ENCODE results near the gene CHMP3.
"Not testable (repeated sequence)": the region's sequence is repeated elsewhere in the genome, so short reads cannot be mapped to it uniquely, and the experiment has no call there.

The CHMP3 gene

DNA sequence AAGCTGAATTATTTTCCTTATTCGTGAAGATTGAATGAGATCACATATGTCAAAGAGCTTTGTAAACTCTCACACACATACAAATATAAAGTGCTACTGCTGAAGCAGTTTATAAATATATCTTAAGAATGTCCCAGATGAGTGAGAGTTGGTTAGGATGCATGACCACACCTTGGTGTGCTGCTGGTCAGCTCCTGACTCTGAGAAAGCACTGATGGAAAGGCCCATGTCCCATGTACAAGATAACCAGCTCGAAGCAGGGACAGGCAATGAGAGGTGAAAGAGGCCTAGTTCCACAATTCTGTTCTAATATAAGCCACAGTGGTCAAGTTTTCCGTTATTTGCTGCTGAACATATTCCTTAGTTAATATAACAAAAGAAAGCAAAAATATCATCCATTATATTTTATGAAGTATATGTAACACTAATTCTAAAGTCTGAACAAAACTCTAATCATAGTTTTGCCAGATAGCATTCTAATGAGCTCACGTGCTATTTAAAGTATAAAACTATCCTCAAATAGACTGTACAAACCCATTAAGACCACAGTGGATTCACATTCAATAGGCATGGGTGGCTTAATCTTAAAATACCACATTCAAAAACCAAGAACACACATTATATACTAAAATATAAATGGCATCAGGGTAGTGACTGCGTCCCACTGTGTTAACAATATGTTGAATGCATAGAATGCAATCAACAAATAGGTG is 49.1 kb downstream of the CHMP3 start:
- H3K9me3 ChIP-seq (ENCODE audit: low read length): no peaks in the 10 kb centered on the region
- H3K36me3 ChIP-seq (ENCODE audit: insufficient read depth, low read length): peaks cover 11% of the 10 kb centered on the region

DNA sequence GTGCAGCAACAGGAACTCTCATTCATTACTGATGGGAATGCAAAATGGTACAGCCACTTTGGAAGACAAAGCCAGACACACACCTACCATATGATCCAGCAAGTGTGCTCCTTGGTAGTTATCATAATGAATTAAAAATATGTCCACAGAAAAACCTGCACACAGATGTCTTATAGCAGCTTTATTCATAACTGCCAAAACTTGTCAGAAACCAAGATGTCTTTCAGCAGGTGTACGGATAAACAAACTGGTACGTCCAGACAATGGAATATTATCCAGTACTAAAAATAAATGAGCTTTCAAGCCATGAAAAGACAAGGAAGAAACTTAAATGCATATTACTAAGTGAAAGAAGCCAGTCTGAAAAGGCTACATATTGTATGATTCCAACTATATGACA is 50.4 kb downstream of the CHMP3 start:
- H3K4me1 ChIP-seq (ENCODE audit: insufficient read depth, low read length): no peaks in the 10 kb centered on the region
- no peak overlapping the region for H2AFZ ChIP-seq (ENCODE audit: low read depth, low read length)
- no peaks in the 10 kb centered on the region for H3K9me3 ChIP-seq (ENCODE audit: low read length)
- no peaks in the 10 kb centered on the region for H3K27me3 ChIP-seq (ENCODE audit: insufficient read depth, low read length)
- no peak overlapping the region for H3K4me3 ChIP-seq (ENCODE audit: low read length)
- H3K36me3 ChIP-seq (ENCODE audit: insufficient read depth, low read length): peaks cover 23% of the 10 kb centered on the region

More for the DNA sequence above, 49.1 kb downstream of the CHMP3 start:
- no peaks in the 10 kb centered on the region for H3K4me1 ChIP-seq (ENCODE audit: insufficient read depth, low read length)
- no peak overlapping the region for H3K4me3 ChIP-seq (ENCODE audit: low read length)
- H2AFZ ChIP-seq (ENCODE audit: low read depth, low read length): no peak overlapping the region
- no peaks in the 10 kb centered on the region for H3K27me3 ChIP-seq (ENCODE audit: insufficient read depth, low read length)

DNA sequence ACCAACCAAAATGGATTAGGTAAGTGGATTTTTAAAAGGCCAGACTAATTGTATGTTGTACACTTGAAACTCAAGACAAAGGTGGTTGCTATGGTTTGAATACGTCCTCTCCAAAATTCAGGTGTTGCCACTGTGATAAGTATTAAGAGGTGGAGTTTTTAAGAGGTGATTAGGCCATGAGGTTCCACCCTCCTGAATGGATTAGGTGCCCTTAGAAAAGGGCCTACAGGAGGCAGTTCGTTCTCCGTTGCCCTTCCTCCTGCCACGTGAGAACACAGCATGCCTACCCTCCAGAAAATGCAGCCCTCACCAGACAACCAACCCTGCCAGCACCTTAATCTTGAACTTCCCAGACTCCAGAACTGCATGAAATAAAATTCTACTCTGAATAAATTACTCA is 51.2 kb downstream of the CHMP3 start:
- no peaks in the 10 kb centered on the region for H3K27me3 ChIP-seq (ENCODE audit: insufficient read depth, low read length)
- no peak overlapping the region for H2AFZ ChIP-seq (ENCODE audit: low read depth, low read length)
- H3K4me3 ChIP-seq (ENCODE audit: low read length): no peak overlapping the region
- no peaks in the 10 kb centered on the region for H3K4me1 ChIP-seq (ENCODE audit: insufficient read depth, low read length)
- H3K36me3 ChIP-seq (ENCODE audit: insufficient read depth, low read length): peaks cover 30% of the 10 kb centered on the region
- no peaks in the 10 kb centered on the region for H3K9me3 ChIP-seq (ENCODE audit: low read length)

DNA sequence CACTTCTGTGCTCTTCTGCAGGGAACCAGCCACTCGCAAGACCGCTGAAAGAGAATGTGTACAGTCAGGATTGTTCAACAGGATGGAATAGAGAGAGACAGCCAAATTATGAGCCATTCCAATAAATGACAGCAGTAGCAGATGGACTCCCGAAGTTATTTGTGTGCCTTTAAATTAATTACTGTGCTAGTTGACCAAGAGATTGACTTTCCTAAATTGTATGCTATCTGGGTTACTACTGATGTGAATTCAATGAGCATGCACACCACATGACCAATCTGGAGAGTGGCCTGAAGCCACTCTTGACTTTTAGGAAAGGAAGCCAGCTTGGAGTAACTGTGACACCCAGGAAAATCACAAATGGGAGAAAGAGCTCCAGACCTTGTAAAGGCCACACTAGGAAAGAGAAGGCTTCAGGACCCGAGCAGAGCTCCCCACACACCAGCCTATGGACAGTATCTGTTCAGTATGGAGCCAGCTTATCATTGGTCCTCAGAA is 52.8 kb downstream of the CHMP3 start:
- no peaks in the 10 kb centered on the region for H3K4me1 ChIP-seq (ENCODE audit: insufficient read depth, low read length)
- no peak overlapping the region for H2AFZ ChIP-seq (ENCODE audit: low read depth, low read length)
- peaks cover 34% of the 10 kb centered on the region for H3K36me3 ChIP-seq (ENCODE audit: insufficient read depth, low read length)
- H3K9me3 ChIP-seq (ENCODE audit: low read length): no peaks in the 10 kb centered on the region
- no peaks in the 10 kb centered on the region for H3K27me3 ChIP-seq (ENCODE audit: insufficient read depth, low read length)
- no peak overlapping the region for H3K4me3 ChIP-seq (ENCODE audit: low read length)

DNA sequence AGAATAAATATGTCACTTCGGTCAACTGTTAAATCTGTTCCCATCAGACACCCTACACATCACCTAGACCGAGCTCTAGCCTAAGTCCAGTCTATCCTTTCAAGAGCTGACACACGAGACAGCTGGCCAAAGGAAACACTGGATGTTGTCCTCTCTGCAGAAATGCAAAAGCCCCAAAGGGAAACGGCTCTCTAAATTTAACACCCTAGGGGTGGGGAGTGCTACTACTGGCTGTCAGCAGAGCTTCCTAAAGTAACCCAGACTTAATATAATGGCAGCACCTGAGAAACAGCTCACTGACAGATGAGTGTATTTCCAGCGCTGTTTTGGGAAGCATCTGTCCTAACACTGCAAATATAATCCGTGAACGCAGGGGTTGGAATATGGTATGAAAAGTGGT is 55.6 kb downstream of the CHMP3 start:
- no peak overlapping the region for H3K4me3 ChIP-seq (ENCODE audit: low read length)
- no peaks in the 10 kb centered on the region for H3K9me3 ChIP-seq (ENCODE audit: low read length)
- H3K27me3 ChIP-seq (ENCODE audit: insufficient read depth, low read length): no peaks in the 10 kb centered on the region
- no peak overlapping the region for H2AFZ ChIP-seq (ENCODE audit: low read depth, low read length)
- H3K36me3 ChIP-seq (ENCODE audit: insufficient read depth, low read length): peaks cover 51% of the 10 kb centered on the region
- no peaks in the 10 kb centered on the region for H3K4me1 ChIP-seq (ENCODE audit: insufficient read depth, low read length)

DNA sequence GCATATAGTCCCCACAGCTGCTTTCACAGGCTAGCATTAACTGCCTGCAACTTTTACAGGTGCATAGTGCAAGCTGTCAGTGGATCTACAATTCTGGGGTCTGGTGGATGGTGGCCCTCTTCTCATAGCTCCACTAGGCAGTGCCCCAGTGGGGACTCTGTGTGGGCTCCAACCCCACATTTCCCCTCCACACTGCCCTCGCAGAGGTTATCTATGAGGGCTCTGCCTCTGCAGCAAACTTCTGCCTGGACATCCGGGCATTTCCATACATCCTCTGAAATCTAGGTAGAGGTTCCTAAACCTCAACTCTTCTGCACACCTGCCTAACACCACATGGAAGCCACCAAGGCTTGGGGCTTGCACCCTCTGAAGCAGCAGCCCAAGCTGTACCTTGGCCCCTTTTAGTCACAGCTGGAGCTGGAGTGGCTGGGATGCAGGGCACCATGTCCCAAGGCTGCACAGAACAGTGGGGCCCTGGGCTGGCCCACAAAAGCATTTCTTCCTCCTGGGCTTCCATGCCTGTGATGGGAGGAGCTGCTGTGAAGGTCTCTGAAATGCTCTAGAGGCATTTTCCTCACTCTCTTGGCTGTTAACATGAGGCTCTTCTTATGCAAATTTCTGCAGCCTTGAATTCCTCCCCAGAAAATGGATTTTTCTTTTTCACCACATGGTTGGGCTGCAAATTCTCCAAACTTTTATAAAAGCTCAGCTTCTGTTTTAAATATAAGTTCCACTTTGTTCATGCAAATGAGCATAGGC is 62.7 kb downstream of the CHMP3 start:
- no peaks in the 10 kb centered on the region for H3K27me3 ChIP-seq (ENCODE audit: insufficient read depth, low read length)
- peaks cover 72% of the 10 kb centered on the region for H3K36me3 ChIP-seq (ENCODE audit: insufficient read depth, low read length)
- H2AFZ ChIP-seq (ENCODE audit: low read depth, low read length): no peak overlapping the region
- H3K4me3 ChIP-seq (ENCODE audit: low read length): no peak overlapping the region
- H3K9me3 ChIP-seq (ENCODE audit: low read length): peaks cover 26% of the 10 kb centered on the region
- no peaks in the 10 kb centered on the region for H3K4me1 ChIP-seq (ENCODE audit: insufficient read depth, low read length)

DNA sequence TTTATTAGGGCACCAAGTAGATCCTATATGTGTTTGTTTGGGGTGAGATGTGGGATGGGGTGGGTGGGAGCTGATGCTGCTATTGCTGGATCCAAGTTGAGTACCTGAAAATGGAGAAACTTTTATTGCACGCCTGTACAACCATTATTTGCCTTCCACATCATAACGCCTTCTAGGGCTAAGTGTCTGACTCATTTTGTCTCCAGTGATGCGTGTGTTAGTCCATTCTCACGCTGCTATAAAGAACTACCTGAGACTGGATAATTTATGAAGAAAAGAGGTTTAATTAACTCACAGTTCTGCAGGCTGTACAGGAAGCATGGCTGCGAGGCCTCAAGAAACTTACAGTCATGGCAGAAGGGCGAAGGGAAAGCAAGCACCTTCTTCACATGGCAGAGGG is 63.9 kb downstream of the CHMP3 start:
- Histone ChIP-seq H2AFZ (ENCODE audit: low read depth, low read length) (no peak overlapping the region), H3K36me3 (ENCODE audit: insufficient read depth, low read length) (peaks cover 73% of the 10 kb centered on the region), H3K27me3 (ENCODE audit: insufficient read depth, low read length) (no peaks in the 10 kb centered on the region), H3K4me3 (ENCODE audit: low read length) (no peak overlapping the region), H3K9me3 (ENCODE audit: low read length) (peaks cover 26% of the 10 kb centered on the region), H3K4me1 (ENCODE audit: insufficient read depth, low read length) (no peaks in the 10 kb centered on the region)

DNA sequence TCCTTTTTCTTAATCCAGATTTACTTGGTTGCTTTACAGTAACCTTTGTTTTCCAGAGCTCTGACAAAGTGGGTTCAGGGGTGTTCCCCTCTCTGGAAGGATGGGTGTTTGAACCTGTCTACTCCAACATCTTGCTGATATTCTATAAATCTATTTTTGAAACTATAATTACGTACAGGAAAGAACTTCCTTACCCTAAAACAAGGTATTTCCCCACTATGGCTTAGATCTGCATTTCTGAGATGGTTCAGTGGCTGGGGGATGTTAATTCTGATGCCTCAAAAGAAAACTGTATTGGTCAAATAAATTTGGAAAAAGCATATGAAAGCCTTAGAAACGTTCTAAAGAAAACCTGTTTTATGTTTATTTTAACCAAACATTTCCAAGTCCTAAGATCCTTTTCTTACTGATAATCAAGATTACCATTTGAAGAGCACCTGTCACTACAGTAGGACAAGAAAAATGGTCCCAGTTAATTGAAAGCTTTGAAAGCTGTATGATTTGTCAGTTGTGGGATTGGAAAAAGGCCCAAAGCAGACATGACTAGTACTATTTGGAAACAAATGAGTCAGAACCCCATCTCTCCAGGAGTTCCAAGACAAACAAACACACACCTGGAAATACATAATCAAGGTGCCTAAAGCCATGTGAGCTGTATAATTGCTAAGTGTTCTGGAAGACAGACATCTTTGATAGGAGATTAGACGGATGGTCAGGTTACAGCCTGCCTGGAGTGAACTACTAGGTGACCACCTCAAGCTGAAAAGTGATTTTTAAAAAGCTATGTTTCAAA is 64.6 kb downstream of the CHMP3 start:
- Histone ChIP-seq H3K4me1 (ENCODE audit: insufficient read depth, low read length) (no peaks in the 10 kb centered on the region), H3K36me3 (ENCODE audit: insufficient read depth, low read length) (peaks cover 77% of the 10 kb centered on the region), H3K4me3 (ENCODE audit: low read length) (no peak overlapping the region), H3K9me3 (ENCODE audit: low read length) (peaks cover 26% of the 10 kb centered on the region), H2AFZ (ENCODE audit: low read depth, low read length) (no peak overlapping the region), H3K27me3 (ENCODE audit: insufficient read depth, low read length) (no peaks in the 10 kb centered on the region)

DNA sequence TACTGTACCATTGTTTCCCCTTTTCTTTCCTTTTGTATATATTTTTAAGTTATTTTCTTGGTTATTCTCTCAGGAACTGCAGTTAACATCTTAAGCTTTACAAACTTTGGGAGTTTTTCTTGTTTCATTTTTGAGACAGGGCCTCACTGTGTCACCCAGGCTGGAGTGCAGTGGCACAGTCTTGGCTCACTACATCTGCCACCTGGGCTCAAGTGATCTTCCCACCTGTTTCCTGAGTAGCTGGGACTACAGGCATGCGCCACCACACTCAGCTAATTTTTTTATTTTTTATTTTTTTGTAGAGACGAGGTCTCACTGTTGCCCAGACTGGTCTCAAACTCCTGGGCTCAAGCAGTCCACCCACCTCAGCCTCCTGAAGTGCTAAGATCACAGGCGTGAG is 66.9 kb downstream of the CHMP3 start:
- H3K4me1 ChIP-seq (ENCODE audit: insufficient read depth, low read length); H3K27me3 ChIP-seq (ENCODE audit: insufficient read depth, low read length); H2AFZ ChIP-seq (ENCODE audit: low read depth, low read length); H3K4me3 ChIP-seq (ENCODE audit: low read length): not testable (repeated sequence)
- peaks cover 91% of the 10 kb centered on the region for H3K36me3 ChIP-seq (ENCODE audit: insufficient read depth, low read length)
- peaks cover 24% of the 10 kb centered on the region for H3K9me3 ChIP-seq (ENCODE audit: low read length)

DNA sequence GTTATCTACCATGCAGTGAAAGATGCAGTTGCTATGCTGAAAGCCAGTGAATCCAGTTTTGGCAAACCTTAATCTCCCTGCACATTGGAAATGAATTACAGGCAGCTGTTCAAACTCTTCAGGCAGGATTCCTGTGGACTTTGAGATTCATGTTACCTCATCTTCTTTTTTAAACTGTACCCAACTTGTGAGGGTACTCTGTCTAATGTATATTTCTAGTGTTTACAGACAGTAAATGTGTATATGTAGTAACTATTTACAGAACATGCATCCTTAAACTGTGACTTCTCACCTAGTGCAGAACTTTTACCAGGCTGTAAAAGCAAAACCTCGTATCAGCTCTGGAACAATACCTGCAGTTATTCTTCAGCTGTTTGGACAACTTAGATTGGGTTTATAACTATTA is 71.2 kb downstream of the CHMP3 start:
- Histone ChIP-seq H2AFZ (ENCODE audit: low read depth, low read length) (no peak overlapping the region), H3K4me3 (ENCODE audit: low read length) (no peak overlapping the region), H3K4me1 (ENCODE audit: insufficient read depth, low read length) (no peaks in the 10 kb centered on the region), H3K36me3 (ENCODE audit: insufficient read depth, low read length) (peaks cover 95% of the 10 kb centered on the region), H3K27me3 (ENCODE audit: insufficient read depth, low read length) (no peaks in the 10 kb centered on the region), H3K9me3 (ENCODE audit: low read length) (no peaks in the 10 kb centered on the region)

DNA sequence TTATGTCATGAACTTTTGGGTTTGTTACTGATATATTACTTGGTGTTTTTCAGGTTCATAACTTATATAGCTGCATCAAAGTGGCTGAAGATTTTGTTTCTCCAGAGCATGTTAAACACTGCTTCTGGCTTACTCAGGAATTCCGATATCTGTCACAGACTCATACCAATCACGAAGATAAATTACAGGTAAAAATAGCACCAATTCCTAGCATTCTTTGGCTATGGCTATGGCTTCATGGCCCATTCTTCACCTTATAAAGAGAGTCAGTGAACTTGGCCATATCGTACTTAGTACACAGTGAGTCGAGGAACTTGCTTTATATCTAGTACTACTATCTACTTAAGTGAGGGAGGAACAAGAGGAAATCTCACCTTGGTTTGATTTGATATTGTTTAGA is 72.2 kb downstream of the CHMP3 start:
- Histone ChIP-seq H3K9me3 (ENCODE audit: low read length) (no peaks in the 10 kb centered on the region), H3K4me3 (ENCODE audit: low read length) (no peak overlapping the region), H3K4me1 (ENCODE audit: insufficient read depth, low read length) (no peaks in the 10 kb centered on the region), H3K27me3 (ENCODE audit: insufficient read depth, low read length) (no peaks in the 10 kb centered on the region), H3K36me3 (ENCODE audit: insufficient read depth, low read length) (peaks cover 95% of the 10 kb centered on the region), H2AFZ (ENCODE audit: low read depth, low read length) (no peak overlapping the region)

DNA sequence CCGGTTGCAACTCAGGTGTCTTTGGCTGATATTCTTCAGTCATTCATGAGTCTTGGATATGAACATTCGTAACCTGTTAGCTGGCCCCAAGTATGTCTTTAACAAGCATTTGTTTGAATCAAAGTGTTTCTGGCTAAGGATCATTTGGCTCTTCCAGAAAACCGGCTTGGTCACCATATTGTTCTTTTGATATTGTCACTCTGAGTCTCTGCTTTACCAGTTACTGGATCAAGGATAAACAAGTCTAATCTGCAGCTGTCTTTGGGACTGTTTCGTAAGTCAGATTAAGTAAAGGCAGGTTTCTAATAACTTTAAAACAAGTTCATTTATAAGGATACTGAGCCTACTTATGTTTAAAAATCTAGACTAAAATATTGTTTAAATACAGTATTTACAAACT is 73.0 kb downstream of the CHMP3 start:
- no peaks in the 10 kb centered on the region for H3K27me3 ChIP-seq (ENCODE audit: insufficient read depth, low read length)
- no peak overlapping the region for H3K4me3 ChIP-seq (ENCODE audit: low read length)
- H2AFZ ChIP-seq (ENCODE audit: low read depth, low read length): no peak overlapping the region
- no peaks in the 10 kb centered on the region for H3K4me1 ChIP-seq (ENCODE audit: insufficient read depth, low read length)
- no peaks in the 10 kb centered on the region for H3K9me3 ChIP-seq (ENCODE audit: low read length)
- peaks cover 96% of the 10 kb centered on the region for H3K36me3 ChIP-seq (ENCODE audit: insufficient read depth, low read length)

DNA sequence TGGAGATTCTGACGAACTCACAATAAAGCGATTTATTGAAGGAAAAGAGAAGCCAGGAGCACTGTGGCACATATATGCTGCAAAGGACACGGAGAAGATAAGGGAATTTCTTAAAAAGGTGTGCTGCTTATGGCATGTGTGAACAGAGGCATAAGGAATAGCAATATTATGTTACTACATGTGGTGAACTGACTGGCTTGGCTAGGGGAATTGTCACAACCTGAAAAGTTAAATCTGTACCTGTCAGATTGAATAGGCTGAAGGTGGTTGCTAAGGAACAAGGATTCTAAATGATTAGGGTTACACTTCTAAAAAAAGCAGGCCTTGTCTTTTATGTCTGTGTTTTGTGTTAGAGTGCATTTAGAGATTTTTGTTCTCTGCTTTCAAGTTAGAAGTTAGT is 73.7 kb downstream of the CHMP3 start:
- no peaks in the 10 kb centered on the region for H3K9me3 ChIP-seq (ENCODE audit: low read length)
- H3K4me1 ChIP-seq (ENCODE audit: insufficient read depth, low read length): no peaks in the 10 kb centered on the region
- H3K4me3 ChIP-seq (ENCODE audit: low read length): no peak overlapping the region
- no peak overlapping the region for H2AFZ ChIP-seq (ENCODE audit: low read depth, low read length)
- H3K27me3 ChIP-seq (ENCODE audit: insufficient read depth, low read length): no peaks in the 10 kb centered on the region
- peaks cover 98% of the 10 kb centered on the region for H3K36me3 ChIP-seq (ENCODE audit: insufficient read depth, low read length)
